Stimulated activated effector memory CD8-positive, alpha-beta T cell treated with anti-CD3 and anti-CD28 coated beads, Interleukin-12 subunit alpha, Interleukin-12 subunit beta, amount 100 ng/mL, for 72 hours (primary cell): ENCODE data around the gene GPR32.
A peak's percentile ranks its signal among the peaks of the same experiment; 100 is the strongest.
"Not testable (repeated sequence)": the region's sequence is repeated elsewhere in the genome, so short reads cannot be mapped to it uniquely, and the experiment has no call there.

Source experiments
- ATAC-seq: fragments of 150-1000 bp; cut with Tn5 transposase; 2 replicates; pipeline ENCODE4 v1.10.0; 2021
- DNase-seq, 2 donors: peaks; one replicate each; pipeline ENCODE4 v3.0.0; 2021 to 2022; ENCODE audit warnings: low spot score in 2 of 2
- H3K27ac Mint-ChIP-seq: one replicate; pipeline ENCODE4 v1.8.0; 2022; ENCODE audit warnings: mild to moderate bottlenecking, mixed read lengths
- H3K36me3 Mint-ChIP-seq: one replicate; pipeline ENCODE4 v1.8.0; 2022; ENCODE audit warnings: mild to moderate bottlenecking, mixed read lengths
- H3K4me1 Mint-ChIP-seq: one replicate; pipeline ENCODE4 v1.8.0; 2022; ENCODE audit warnings: mixed read lengths
- H3K4me3 Mint-ChIP-seq: one replicate; pipeline ENCODE4 v1.8.0; 2022; ENCODE audit warnings: mild to moderate bottlenecking, mixed read lengths
- H3K9me3 Mint-ChIP-seq: one replicate; pipeline ENCODE4 v1.8.0; 2022; ENCODE audit warnings: mixed read lengths

The GPR32 gene

DNA sequence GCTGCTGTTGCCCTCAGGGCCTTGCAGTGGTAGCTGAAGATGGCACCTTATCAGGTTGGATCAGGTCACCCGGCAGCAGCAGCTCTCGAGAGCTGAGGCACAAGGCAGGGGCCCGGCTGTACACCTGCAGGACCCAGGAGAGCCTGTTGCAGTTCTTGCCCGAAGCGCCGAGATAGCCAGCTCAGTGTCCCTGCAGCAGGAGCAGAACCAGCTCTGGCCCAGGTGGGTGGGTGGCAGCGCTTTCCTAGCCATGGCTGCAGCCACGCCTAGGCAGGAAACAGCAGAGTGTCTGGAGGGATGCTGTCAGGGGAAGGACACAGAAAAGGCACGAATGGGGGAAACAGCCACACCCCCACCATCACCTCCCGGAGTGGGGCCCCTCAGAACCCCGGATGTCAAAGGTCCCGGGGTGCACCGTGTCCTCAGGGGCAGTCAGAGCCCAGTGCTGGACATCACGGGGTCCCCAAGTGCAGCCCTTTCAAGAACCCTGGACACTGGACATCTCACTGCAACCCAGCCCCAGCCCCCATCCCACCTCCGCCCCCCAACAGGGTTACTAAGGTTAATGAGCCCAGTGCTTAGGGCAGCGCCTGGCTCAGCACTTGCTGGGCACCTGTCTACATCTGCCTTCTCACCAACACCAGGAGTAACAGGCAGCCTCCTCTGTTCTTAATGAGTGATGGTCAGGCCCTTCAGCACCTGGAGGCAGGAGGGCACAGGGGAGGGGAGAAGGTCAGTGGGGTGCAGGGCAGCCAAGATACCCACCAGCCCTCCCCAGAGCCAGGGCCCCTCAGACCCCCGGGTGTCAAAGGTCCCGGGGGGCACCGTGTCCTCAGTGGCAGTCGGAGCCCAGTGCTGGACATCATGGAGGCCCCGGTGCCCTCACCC, 28.6 kb downstream of the GPR32 start:
- H3K9me3 Mint-ChIP-seq: no peaks in the 10 kb centered on the region
- DNase-seq (no peak), ATAC-seq (no peak)
- H3K27ac Mint-ChIP-seq: peak overlapping the region; percentile 40
- no peak overlapping the region for H3K4me3 Mint-ChIP-seq
- peaks cover 37% of the 10 kb centered on the region for H3K4me1 Mint-ChIP-seq
- peaks cover 91% of the 10 kb centered on the region for H3K36me3 Mint-ChIP-seq

DNA sequence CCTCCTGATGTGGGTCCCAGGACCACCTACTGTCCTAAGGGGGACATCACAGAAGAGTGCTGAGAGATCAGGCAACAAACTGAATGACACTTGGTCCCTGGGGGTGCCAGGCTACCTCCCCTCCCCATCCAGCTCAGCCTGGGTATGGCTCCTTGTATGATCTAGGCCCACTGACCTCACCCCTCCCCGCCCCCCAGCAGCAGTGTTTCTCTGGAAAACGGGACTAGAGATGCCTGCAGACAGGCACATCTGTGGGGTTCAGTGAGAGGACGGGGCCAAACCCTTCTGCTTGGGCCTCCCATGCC, 29.2 kb downstream of the GPR32 start:
- Mint-ChIP-seq H3K4me3 (no peak overlapping the region), H3K27ac (peak overlapping the region; percentile 40), H3K9me3 (no peaks in the 10 kb centered on the region), H3K36me3 (peaks cover 91% of the 10 kb centered on the region), H3K4me1 (peaks cover 37% of the 10 kb centered on the region)
- ATAC-seq: no peak
- DNase-seq: no peak

DNA sequence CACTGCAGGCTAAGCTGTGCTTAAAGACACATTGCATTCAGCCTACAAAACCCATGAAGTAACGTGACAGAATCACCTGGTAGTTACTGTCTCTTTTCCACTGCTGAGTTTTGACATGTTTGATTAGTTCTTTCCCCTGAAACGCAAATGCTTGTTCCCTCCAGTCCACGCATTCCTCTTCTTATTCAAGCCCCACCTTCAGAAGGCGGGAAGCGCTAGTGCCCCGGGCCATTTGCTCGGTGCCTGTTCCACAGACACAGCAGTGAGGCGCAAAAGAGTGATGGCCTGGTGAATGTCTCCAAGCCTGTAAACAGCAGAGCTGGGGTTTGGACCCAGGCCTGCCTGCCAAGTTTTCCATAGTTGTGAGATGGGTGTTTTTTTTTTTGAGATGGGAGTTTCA, 30.8 kb downstream of the GPR32 start:
- Mint-ChIP-seq H3K9me3 (no peaks in the 10 kb centered on the region), H3K4me1 (peaks cover 47% of the 10 kb centered on the region), H3K4me3 (no peak overlapping the region), H3K36me3 (peaks cover 84% of the 10 kb centered on the region), H3K27ac (peak overlapping the region; percentile 59)
- no peak for DNase-seq
- ATAC-seq: no peak

DNA sequence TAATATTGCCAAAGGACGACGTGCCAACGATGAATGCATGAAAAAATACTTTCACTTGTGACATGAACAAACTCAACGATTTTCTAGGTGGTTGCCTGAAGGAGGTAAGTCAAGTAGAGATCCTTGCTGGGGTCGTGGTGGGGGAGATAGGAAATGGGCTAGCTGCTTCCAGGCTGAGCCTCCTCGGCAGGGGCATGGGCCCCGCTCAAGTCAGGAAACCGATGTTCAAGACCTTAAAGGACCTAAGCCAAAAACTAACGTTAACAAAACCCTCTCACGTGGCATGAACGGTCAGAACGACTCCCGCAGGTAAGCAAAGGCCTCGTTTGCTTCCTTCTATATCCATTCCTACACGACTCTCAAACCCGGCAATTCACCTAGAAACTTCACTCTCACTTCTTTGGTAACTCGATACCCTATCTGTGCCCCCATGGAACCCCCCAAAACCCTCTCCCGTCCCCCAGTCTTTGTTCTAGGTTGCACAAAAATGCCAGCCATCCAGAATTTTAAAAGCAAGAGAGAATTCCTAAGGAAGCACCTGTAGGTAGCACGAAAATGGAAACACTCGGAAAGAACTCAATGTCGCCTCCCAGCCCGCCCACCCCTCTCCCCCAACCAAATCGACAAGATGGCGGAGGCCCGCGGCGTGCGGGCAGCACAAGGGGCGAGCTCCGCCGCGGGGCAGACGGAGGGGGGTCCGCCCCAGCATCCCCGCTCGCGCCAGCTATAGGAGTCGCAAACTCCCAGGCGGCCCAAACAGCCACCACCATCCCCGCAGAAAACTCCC, 33.6 kb downstream of the GPR32 start:
- ATAC-seq: peak; percentile 5

DNA sequence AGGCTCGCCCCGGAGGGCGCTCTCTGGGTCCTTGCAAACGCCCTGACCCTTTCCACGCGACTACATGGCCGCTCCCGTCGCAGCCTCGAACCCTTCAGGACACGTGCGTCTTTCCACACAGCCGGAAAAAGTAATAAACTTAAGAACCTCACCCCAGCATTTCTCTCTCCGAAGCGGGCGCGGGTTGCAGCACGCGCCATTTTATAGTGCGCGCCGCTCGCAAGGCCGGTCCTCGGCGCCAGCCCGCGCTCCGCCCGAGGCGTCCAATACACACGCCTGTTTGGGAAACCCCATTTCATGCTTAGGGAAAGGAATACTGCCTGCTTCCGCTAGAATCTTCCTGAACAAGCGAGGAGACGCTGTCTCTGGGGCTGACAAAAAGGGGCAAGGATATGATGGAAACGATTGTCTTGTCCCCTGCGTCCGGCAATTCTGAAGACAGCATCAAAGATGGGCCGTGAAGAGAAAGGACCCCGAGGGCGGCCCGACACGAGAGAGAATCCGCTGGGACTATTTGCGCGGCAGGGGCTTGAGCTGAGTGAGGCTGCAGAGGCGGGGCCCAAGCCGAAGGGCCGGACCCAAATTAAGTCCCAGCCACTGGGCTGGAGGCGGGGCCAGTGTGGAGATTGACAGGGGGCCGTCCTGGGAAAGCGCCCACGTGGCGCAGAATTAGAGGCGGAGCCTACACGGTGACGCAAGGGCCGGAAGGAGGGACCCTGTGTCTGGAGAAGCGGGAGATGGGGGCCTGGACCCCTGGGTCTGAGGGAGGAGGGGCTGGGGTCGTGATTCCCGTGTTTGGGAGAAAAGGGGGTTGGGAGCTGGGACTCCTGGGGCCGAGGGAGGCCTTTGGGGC, 34.4 kb downstream of the GPR32 start:
- H3K4me3 Mint-ChIP-seq: peak overlapping the region; percentile 99
- H3K4me1 Mint-ChIP-seq: peaks cover 51% of the 10 kb centered on the region
- no peaks in the 10 kb centered on the region for H3K9me3 Mint-ChIP-seq
- DNase-seq: peak; percentile 87 to 98
- H3K27ac Mint-ChIP-seq: peak overlapping the region; percentile 100
- H3K36me3 Mint-ChIP-seq: peaks cover 54% of the 10 kb centered on the region
- peak; percentile 97 for ATAC-seq

More for the DNA sequence above, 33.6 kb downstream of the GPR32 start:
- Mint-ChIP-seq H3K4me3 (peak overlapping the region; percentile 99), H3K36me3 (peaks cover 62% of the 10 kb centered on the region), H3K4me1 (peaks cover 51% of the 10 kb centered on the region), H3K9me3 (no peaks in the 10 kb centered on the region), H3K27ac (peak overlapping the region; percentile 100)
- DNase-seq: no peak

DNA sequence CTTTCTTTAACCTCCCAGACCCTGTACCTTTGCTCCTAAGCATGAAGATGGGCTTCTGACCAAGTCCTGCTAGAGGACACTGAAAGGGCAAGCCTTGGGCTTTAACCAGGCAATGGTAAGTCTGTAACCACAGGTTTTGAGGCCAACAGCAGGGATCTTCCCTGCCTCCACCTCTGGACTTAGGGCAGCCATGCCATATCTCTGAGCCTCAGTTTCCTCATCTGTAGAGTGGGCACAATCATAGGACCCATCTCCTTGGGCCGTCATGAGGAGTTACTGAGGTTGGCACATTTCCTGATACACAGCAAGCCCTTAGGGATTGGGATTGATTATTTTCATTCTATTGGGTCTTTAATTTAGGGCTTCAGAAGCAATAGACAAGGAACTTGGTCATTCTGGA, 38.6 kb downstream of the GPR32 start:
- Mint-ChIP-seq H3K36me3 (peaks cover 12% of the 10 kb centered on the region), H3K9me3 (no peaks in the 10 kb centered on the region), H3K4me3 (no peak overlapping the region), H3K27ac (no peak overlapping the region), H3K4me1 (peaks cover 20% of the 10 kb centered on the region)
- no peak for DNase-seq
- no peak for ATAC-seq

DNA sequence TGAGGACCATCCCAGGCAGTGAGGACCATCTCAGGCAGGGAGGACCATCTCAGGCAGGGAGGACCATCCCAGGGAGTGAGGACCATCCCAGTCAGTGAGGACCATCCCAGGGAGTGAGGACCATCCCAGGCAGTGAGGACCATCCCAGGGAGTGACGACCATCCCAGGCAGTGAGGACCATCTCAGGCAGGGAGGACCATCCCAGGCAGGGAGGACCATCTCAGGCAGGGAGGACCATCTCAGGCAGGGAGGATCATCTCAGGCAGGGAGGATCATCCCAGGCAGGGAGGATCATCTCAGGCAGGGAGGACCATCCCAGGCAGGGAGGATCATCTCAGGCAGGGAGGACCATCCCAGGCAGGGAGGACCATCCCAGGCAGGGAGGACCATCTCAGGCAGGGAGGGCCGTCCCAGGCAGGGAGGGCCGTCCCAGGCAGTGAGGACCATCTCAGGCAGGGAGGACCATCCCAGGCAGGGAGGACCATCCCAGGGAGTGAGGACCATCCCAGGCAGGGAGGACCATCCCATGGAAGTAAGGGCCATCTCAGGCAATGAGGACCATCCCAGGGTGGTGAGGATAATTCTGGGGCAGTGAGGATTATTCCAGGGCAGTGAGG, 41.5 kb downstream of the GPR32 start:
- not testable (repeated sequence) for H3K36me3 Mint-ChIP-seq, H3K4me3 Mint-ChIP-seq, H3K9me3 Mint-ChIP-seq, ATAC-seq, H3K4me1 Mint-ChIP-seq, DNase-seq, H3K27ac Mint-ChIP-seq

DNA sequence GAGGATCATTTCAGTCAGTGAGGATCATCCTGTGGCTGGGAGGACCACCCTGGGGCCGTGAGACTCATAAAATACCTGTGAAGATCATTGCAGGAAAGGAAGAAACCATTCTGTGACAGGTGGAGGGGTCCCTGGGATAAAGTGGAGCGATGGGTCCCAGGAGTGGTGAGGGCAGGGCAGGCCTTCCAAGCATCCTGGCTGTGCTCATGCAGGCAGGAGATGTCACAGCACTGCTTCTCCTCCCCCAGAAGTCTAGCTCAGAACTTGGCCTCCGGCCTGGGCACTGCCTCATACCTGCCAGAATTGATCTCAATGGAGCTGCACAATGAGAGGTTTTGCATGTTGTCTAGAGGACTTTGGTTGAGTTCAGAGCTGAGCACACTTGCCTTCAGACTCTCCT, 42.2 kb downstream of the GPR32 start:
- no peak overlapping the region for H3K27ac Mint-ChIP-seq
- H3K4me1 Mint-ChIP-seq: peaks cover 16% of the 10 kb centered on the region
- H3K4me3 Mint-ChIP-seq: no peak overlapping the region
- no peaks in the 10 kb centered on the region for H3K9me3 Mint-ChIP-seq
- DNase-seq (no peak), ATAC-seq (no peak)
- H3K36me3 Mint-ChIP-seq: no peaks in the 10 kb centered on the region

DNA sequence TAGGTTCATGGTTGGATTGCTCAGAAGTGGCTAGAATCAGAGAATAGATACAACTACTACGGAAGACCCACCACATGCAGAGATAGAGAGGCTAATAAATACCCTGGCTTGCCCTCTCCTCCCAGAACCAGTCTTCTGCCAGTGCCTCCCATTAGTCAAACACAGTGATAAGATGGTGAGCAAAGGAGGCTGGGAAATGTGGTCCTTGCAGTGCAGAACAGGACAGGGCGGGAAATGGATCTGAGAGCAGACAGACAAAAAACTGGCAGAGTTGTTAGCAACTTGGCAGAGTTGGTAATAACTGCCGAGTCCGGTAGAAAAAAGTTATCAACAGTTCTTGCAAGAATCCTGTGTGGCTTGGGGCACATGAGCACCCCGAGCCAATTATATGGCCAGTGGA, 44.6 kb downstream of the GPR32 start:
- Mint-ChIP-seq H3K27ac (no peak overlapping the region), H3K4me1 (peaks cover 40% of the 10 kb centered on the region), H3K4me3 (no peak overlapping the region), H3K9me3 (no peaks in the 10 kb centered on the region), H3K36me3 (no peaks in the 10 kb centered on the region)
- DNase-seq (no peak), ATAC-seq (no peak)

DNA sequence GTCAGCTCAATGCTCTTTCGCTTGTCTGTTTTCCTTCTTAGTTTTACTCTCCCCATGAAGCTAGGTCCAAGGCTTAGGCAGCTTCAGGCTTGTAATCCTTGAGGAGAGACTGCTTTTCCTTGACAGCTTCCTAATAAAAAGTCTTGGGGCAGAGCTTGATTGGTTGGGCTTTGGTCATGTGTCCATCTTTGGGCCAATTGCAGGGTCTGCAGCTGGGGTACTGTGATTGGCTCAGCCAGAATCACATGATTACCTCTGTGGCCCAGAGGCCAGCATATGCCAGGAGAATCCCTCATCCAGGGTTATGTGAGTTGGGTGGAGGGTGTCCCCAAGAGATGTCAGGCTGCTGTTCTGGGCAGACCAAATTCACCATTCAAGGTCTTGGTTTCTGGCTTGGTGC, 45.2 kb downstream of the GPR32 start:
- no peaks in the 10 kb centered on the region for H3K36me3 Mint-ChIP-seq
- H3K4me1 Mint-ChIP-seq: peaks cover 45% of the 10 kb centered on the region
- no peak overlapping the region for H3K4me3 Mint-ChIP-seq
- no peaks in the 10 kb centered on the region for H3K9me3 Mint-ChIP-seq
- H3K27ac Mint-ChIP-seq: no peak overlapping the region
- DNase-seq: no peak
- no peak for ATAC-seq

DNA sequence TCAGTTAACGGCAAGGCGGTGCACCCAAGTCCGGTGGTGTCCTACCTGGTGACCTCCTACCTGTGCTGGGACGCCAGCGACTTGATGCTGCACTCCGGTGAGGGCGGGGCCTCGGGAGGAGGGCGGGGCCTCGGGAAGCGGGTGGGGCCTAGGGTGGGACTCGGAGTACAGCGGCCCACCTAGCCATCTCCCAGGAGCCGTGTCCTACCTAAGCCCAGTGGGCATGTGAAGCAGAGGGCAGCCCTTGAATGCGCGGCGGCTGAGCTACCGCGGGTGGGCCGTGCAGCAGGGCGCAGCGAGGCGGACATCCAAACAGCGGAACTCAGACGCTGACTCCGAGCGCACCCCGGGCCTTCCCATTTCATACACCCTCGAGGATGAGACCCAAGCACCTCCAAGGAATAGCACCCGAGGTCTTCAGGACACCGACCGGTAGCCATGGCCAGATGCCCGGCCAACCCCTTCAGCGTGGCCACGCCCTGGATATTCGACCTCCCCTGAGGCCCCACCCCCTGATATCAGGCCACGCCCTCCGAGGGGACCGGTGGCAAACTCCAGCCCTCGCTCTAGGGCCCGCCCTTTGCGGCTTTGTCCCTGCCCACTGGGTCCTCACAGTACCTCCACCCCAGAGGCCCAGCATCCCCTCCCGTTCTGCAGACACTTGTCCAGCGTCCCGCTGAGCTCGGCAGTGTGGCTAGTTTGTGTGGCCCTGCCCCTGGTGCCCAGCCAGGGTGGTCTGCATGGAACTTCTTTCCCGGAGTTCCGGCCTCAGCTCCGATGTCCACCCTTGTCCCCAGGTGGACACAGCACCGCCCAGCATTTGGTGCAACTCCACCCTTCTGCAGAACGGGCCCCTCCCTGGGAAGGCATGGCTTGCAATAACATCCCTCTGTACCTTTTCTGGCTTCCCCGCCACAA, 47.9 kb downstream of the GPR32 start:
- H3K27ac Mint-ChIP-seq: peak overlapping the region; percentile 85
- H3K9me3 Mint-ChIP-seq: no peaks in the 10 kb centered on the region
- DNase-seq: peak; percentile 48 to 83
- H3K36me3 Mint-ChIP-seq: no peaks in the 10 kb centered on the region
- peak overlapping the region; percentile 70 for H3K4me3 Mint-ChIP-seq
- peaks cover 53% of the 10 kb centered on the region for H3K4me1 Mint-ChIP-seq
- peak; percentile 51 for ATAC-seq

DNA sequence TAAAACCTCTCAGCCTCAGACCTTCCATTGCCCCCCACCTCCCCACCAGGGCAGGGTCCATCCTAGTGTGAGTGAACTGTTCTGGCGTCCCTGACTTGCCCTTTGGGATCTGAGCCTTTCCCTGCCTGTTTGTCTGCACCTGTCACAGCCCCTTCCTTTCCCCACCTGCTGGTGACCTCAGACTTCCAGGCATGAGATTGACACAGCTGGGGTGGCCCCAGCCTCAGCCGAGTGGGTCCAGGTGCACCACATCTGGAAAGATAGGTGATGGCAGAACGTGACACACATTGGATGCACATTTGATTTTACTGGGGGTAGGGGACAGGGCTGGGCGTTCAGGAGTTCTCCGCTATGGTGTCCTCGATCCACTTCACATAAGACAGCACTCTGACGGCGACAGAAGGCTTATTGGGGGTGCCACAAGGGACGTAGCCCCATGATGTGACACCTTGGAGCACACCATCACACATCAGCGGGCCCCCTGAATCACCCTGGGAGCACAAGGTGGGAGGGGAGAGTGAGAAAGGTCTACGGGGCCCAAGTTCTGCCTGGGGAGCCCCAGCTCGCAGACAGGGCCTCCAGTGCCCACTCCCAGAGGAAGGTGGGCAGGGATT, 48.7 kb downstream of the GPR32 start:
- peak overlapping the region; percentile 70 for H3K4me3 Mint-ChIP-seq

DNA sequence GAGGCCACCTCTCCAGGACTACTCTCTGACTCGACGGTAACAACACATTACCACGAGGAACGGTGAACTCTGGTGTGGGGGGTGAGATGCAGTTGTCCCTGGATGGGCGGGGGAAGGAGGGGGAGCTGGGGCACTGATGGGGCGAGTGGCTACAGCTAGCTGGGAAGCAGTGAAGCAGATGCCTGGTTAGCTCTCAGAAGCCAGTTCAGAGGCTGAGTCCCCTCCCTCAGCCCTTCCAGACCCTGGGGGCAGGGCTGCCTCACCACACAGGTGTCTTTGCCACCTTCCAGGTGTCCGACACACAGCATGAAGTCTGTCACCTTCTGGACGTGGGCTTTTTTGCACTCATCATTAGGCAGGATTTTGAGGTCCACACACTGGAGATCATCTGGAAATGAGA, 49.4 kb downstream of the GPR32 start:
- no peaks in the 10 kb centered on the region for H3K9me3 Mint-ChIP-seq
- no peaks in the 10 kb centered on the region for H3K36me3 Mint-ChIP-seq
- H3K4me3 Mint-ChIP-seq: peak overlapping the region; percentile 70
- no peak for ATAC-seq
- DNase-seq: no peak
- peaks cover 53% of the 10 kb centered on the region for H3K4me1 Mint-ChIP-seq
- peak overlapping the region; percentile 49 for H3K27ac Mint-ChIP-seq

More for the DNA sequence above, 48.7 kb downstream of the GPR32 start:
- DNase-seq (no peak), ATAC-seq (no peak)
- Mint-ChIP-seq H3K4me1 (peaks cover 53% of the 10 kb centered on the region), H3K36me3 (no peaks in the 10 kb centered on the region), H3K9me3 (no peaks in the 10 kb centered on the region), H3K27ac (no peak overlapping the region)

DNA sequence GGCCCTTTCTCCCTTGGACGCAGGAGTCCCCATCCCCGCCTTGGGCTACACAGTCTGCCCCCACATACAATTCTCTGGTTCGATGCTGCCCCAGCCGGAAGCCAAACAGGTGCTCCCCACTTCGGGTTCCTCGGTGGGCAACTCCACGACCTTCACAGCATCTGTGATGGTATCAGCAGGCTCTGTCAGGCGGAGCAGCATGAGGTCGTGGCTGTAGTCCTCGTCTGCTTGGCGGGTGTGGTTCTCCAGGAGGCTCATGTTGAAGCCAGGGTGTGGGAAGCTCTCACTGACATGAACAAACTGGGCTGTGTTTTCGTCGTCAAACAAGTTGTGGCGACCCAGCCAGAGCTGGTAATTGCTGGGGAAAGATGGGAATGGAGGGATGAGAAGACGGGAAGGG, 49.8 kb downstream of the GPR32 start:
- DNase-seq (no peak), ATAC-seq (no peak)
- Mint-ChIP-seq H3K27ac (peak overlapping the region; percentile 49), H3K4me1 (peaks cover 53% of the 10 kb centered on the region), H3K36me3 (no peaks in the 10 kb centered on the region), H3K4me3 (peak overlapping the region; percentile 39), H3K9me3 (no peaks in the 10 kb centered on the region)
